Keratinocyte (primary cell): Measurements from ENCODE around the gene RBFOX1. TPM values are rescaled to one million over a fixed set of nuclear protein-coding genes. Genes with fewer than 3 reads are reported as not detected.

Source experiments
- DNase-seq: peaks from one replicate; pipeline ENCODE4 v3.0.0-alpha.2; 2011; ENCODE audit warnings: low read depth, missing footprints, low spot score
- FAIRE-seq: peaks from 2 replicates; lab custom pipeline; 2011; peaks lifted over from hg19 to GRCh38; lab: Jason Lieb, UNC
- H2AFZ ChIP-seq: 2 replicates; pipeline ENCODE4 v1.6.0; 2012; ENCODE audit warnings: low read length, control low read depth, inconsistent platforms; ENCODE audit not compliant: control insufficient read depth
- H3K27ac ChIP-seq: 2 replicates; pipeline ENCODE4 v1.5.1; 2011; ENCODE audit warnings: low read length; ENCODE audit not compliant: control insufficient read depth, insufficient read depth
- H3K27me3 ChIP-seq: 3 replicates; pipeline ENCODE4 v1.6.0; 2011; ENCODE audit warnings: low read length; ENCODE audit not compliant: control insufficient read depth, insufficient read depth; ENCODE audit errors: extremely low read depth
- H3K36me3 ChIP-seq, 2 experiments: 2 replicates in 1 of 2; 3 replicates in 1 of 2; pipeline ENCODE4 v1.5.1; 2011; ENCODE audit warnings: low read length in 2 of 2, mild to moderate bottlenecking in 1 of 2; ENCODE audit not compliant: control insufficient read depth in 2 of 2, insufficient read depth in 2 of 2; ENCODE audit errors: extremely low read depth in 1 of 2
- H3K4me1 ChIP-seq: 3 replicates; pipeline ENCODE4 v1.5.1; 2011; ENCODE audit warnings: low read length; ENCODE audit not compliant: control insufficient read depth, insufficient read depth; ENCODE audit errors: extremely low read depth
- H3K4me2 ChIP-seq: 3 replicates; pipeline ENCODE4 v1.6.0; 2011; ENCODE audit warnings: low read depth, low read length; ENCODE audit not compliant: control insufficient read depth, insufficient read depth; ENCODE audit errors: extremely low read depth
- H3K4me3 ChIP-seq, 3 experiments: fragments of 200-600 bp in 1 of 3; sonication (generic) in 1 of 3; 2 replicates in 2 of 3; 3 replicates in 1 of 3; pipeline ENCODE4 v1.5.1; 2011 to 2016; ENCODE audit warnings: low read length in 3 of 3, mild to moderate bottlenecking in 3 of 3, control low read depth in 2 of 3, inconsistent platforms in 1 of 3, low read depth in 1 of 3, mixed read lengths in 1 of 3, mixed run types in 1 of 3, moderate library complexity in 1 of 3; ENCODE audit not compliant: control insufficient read depth in 2 of 3, insufficient read depth in 2 of 3; ENCODE audit errors: extremely low read depth in 1 of 3
- H3K79me2 ChIP-seq: 2 replicates; pipeline ENCODE4 v1.6.0; 2012; ENCODE audit warnings: low read length; ENCODE audit not compliant: control insufficient read depth, insufficient read depth
- H3K9ac ChIP-seq: 3 replicates; pipeline ENCODE4 v1.6.0; 2011; ENCODE audit warnings: low read length; ENCODE audit not compliant: control insufficient read depth, insufficient read depth; ENCODE audit errors: extremely low read depth
- H3K9me1 ChIP-seq: 3 replicates; pipeline ENCODE4 v1.6.0; 2011; ENCODE audit warnings: low read length; ENCODE audit not compliant: control insufficient read depth, insufficient read depth; ENCODE audit errors: extremely low read depth
- H3K9me3 ChIP-seq: 2 replicates; pipeline ENCODE4 v1.5.1; 2012; ENCODE audit warnings: low read depth, low read length; ENCODE audit not compliant: control insufficient read depth
- H4K20me1 ChIP-seq: 3 replicates; pipeline ENCODE4 v1.6.0; 2011; ENCODE audit warnings: low read length; ENCODE audit not compliant: control insufficient read depth, insufficient read depth; ENCODE audit errors: extremely low read depth
- EZH2 ChIP-seq: IDR thresholded peaks from one replicate; pipeline ENCODE4 v1.6.1; 2012; ENCODE audit warnings: inconsistent platforms, mild to moderate bottlenecking, low read length, moderate library complexity
- dilution Hi-C: fragments of 300-500 bp; cut with MboI; formaldehyde crosslinking; loops from one replicate; pipeline ENCODE4 v1.7.0; 2020; ENCODE audit warnings: low sequenced_read_pairs; ENCODE audit not compliant: extremely low pct_ligation_motif_present
- polyA plus RNA-seq, 5 experiments: library from polyadenylated mRNA; depleted of rRNA in 3 of 5; stranded (reverse) in 3 of 5; stranded (forward) in 1 of 5; unstranded in 1 of 5; fragments of >200 nt; gene quantifications; 1 replicate in 1 of 5; 2 replicates in 3 of 5; 3 replicates in 1 of 5; pipeline versions ENCODE4 v1.2.1 to v1.2.3, GENCODE V29; 2011 to 2012; ENCODE audit warnings: missing spikeins in 2 of 5, low read depth in 1 of 5, low replicate concordance in 1 of 5
- TF ChIP-seq, protein P1 (sequence below), 3 experiments: IDR thresholded peaks in 1 of 3; conservative IDR thresholded peaks in 1 of 3; optimal IDR thresholded peaks in 1 of 3; 2 replicates in 2 of 3; 3 replicates in 1 of 3; pipeline versions ENCODE3 to v1.5.1; 2011; ENCODE audit warnings: low read length in 3 of 3, mild to moderate bottlenecking in 3 of 3, moderate library complexity in 2 of 3, control low read depth in 1 of 3, inconsistent platforms in 1 of 3; ENCODE audit not compliant: insufficient read depth in 2 of 3; ENCODE audit errors: extremely low read depth in 1 of 3

The RBFOX1 gene
- polyA plus RNA-seq, 1 donor (not counting 4 experiments of a cell fraction or from before 2014, with no cell fraction given) = not detected

DNA sequence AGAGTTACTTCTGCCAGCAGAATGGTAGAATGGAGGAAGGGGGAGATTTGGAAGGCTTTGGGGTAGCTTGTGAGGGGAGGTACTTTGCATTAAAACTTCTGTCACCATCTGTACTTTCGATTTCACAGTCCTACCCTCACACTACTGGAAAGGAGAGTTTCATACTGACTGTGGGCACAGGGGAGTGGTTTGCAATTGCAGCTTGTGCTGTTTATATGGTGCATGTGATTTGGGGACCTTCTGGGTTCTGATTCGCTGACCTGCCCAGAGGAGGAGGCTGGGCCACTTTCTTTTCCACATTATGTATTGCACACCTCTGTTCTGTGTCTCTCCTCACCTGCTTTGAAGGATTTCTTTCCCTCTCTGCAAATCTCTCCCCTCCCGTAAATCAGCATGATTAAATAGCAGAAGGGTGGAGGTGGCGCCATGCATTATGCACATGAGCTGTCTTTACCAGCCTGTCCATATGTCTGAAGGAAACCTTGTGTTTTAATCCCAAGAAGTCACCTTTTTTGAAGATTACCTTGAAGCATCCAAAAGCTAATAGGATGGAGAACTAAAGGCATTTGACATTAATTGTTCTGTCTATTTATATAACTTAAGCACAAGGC is 90.9 kb downstream of the RBFOX1 start:
- Histone ChIP-seq H3K79me2 (no peaks in the 10 kb centered on the region), H3K27me3 (no peaks in the 10 kb centered on the region), H3K9ac (no peak overlapping the region), H3K27ac (no peak overlapping the region), H2AFZ (no peak overlapping the region), H3K36me3 (no peaks in the 10 kb centered on the region), H3K9me1 (no peaks in the 10 kb centered on the region), H3K9me3 (peaks cover 3% of the 10 kb centered on the region), H3K4me1 (no peaks in the 10 kb centered on the region), H4K20me1 (no peaks in the 10 kb centered on the region), H3K4me2 (no peak overlapping the region), H3K4me3 (no peak overlapping the region)
- no peak for TF ChIP-seq EZH2
- TF ChIP-seq, protein P1, sequence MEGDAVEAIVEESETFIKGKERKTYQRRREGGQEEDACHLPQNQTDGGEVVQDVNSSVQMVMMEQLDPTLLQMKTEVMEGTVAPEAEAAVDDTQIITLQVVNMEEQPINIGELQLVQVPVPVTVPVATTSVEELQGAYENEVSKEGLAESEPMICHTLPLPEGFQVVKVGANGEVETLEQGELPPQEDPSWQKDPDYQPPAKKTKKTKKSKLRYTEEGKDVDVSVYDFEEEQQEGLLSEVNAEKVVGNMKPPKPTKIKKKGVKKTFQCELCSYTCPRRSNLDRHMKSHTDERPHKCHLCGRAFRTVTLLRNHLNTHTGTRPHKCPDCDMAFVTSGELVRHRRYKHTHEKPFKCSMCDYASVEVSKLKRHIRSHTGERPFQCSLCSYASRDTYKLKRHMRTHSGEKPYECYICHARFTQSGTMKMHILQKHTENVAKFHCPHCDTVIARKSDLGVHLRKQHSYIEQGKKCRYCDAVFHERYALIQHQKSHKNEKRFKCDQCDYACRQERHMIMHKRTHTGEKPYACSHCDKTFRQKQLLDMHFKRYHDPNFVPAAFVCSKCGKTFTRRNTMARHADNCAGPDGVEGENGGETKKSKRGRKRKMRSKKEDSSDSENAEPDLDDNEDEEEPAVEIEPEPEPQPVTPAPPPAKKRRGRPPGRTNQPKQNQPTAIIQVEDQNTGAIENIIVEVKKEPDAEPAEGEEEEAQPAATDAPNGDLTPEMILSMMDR (optimal IDR thresholded peaks at IDR 0.05 in 1 of 3, IDR thresholded peaks at IDR 0.05 in 1 of 3, conservative IDR thresholded peaks at IDR 0.05 in 1 of 3; ENCODE audit: extremely low read depth in 1 of 3, insufficient read depth in 2 of 3, low read length in 3 of 3) = no peak
- DNase-seq (no peak), FAIRE-seq (no peak)
- dilution Hi-C loops = no loop called here

DNA sequence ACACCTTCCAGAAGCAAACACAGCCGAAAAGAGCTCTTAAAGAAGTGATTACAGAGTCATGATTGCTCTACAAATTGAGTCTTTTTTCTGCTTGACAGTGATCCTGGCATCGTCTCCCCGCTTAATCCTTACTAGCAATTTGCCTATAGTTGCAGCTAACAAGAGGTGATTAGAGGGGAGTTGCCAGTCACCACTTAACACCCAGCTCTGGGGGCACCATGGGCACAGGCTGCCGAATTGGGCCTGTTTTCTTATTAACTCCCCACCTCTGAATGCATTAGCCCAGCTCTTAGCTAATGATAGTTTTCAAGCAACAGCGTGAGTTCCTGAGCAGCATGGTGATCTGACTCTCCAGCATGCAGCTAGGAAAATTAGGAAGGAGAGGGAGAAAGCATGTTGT is 93.5 kb downstream of the RBFOX1 start:
- Histone ChIP-seq H3K36me3 (no peaks in the 10 kb centered on the region), H3K4me1 (no peaks in the 10 kb centered on the region), H2AFZ (no peak overlapping the region), H3K9me1 (no peaks in the 10 kb centered on the region), H4K20me1 (no peaks in the 10 kb centered on the region), H3K9ac (no peak overlapping the region), H3K4me3 (no peak overlapping the region), H3K9me3 (peaks cover 3% of the 10 kb centered on the region), H3K79me2 (no peaks in the 10 kb centered on the region), H3K4me2 (no peak overlapping the region), H3K27me3 (no peaks in the 10 kb centered on the region), H3K27ac (no peak overlapping the region)
- dilution Hi-C loops = no loop called here
- FAIRE-seq = no peak
- DNase-seq = no peak
- TF ChIP-seq, protein P1 (optimal IDR thresholded peaks at IDR 0.05 in 1 of 3, IDR thresholded peaks at IDR 0.05 in 1 of 3, conservative IDR thresholded peaks at IDR 0.05 in 1 of 3; ENCODE audit: extremely low read depth in 1 of 3, insufficient read depth in 2 of 3, low read length in 3 of 3) = no peak
- TF ChIP-seq EZH2 = no peak
